ENCODE data around the gene MCF2L. TPM values are rescaled to one million over a fixed set of nuclear protein-coding genes. Genes with fewer than 3 reads are reported as not detected.

The MCF2L gene
- total and polyA plus RNA-seq, 9 of the 15 experiments (the other 6 are each of a cell fraction or from before 2014, with no cell fraction given): 0.05 to 0.25 (median 0.18) TPM; not detected in 5

DNA sequence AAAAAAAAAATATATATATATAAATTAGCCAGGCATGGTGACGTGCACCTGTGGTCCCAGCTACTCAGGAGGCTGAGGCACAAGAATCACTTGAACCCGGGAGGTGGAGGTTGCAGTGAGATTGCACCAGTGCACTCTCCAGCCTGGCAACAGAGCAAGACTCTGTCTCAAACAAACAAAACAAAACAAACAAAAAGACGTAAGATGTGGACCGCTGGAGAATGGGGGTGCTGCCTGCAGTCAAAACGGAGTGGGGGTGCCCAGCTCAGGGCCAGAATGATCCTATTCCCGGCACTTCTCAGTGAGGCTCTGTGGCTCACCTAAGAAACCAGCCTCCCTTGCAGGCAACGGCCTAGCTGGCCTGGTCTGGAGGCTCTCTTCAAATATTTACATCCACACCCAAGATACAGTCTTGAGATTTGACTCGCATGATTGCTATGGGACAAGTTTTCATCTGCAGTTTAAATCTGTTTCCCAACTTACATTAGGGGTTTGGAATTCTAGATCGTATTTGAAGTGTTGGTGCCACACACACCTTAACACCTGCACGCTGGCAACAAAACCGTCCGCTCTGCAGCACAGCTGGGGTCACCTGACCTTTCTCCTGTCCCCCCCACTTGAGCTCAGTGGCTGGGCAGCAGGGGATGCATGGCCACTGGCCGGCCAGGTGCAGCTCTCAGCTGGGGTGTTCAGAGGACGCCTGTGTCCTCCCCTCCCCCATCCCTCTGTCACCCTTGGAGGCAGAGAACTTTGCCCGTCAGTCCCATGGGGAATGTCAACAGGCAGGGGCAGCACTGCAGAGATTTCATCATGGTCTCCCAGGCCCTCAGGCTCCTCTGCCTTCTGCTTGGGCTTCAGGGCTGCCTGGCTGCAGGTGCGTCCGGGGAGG, 136.3 kb downstream of the MCF2L start, which contains the start of gene F7:
F7 (plus strand) TSS at position 760 of the 889 bp plus-strand sequence; CDS start at position 811, 51 bp downstream.
- Histone ChIP-seq H3K27me3 (ENCODE audit: control insufficient read depth in 2 of 2, insufficient read depth in 2 of 2, low read length in 2 of 2) (peaks cover 3 to 30% of the 10 kb centered on the region in 2 experiments; a peak in 4 of 5 replicates), H2AFZ (ENCODE audit: low read depth, low read length) (no peak within 1 kb of the TSS), H3K4me3 (no peak within 1 kb of the TSS), H3K79me2 (ENCODE audit: control insufficient read depth, insufficient read depth, low read length) (no peaks in the 10 kb centered on the region), H3K9me1 (ENCODE audit: control insufficient read depth, insufficient read depth, low read length) (no peaks in the 10 kb centered on the region), H3K4me1 (replicated peaks in 1 of 2; ENCODE audit: control insufficient read depth in 2 of 2, insufficient read depth in 2 of 2, low read length in 2 of 2) (peaks cover 0 to 10% of the 10 kb centered on the region in 2 experiments; a peak in 2 of 5 replicates), H3K9me3 (replicated peaks; ENCODE audit: control insufficient read depth, insufficient read depth, low read depth, low read length) (no peaks in the 10 kb centered on the region), H3K4me2 (ENCODE audit: insufficient read depth, low read length) (no peak within 1 kb of the TSS), H3K27ac (ENCODE audit: extremely low read depth, low read depth, low read length) (no peak within 1 kb of the TSS), H3K36me3 (ENCODE audit: control insufficient read depth, insufficient read depth, low read length) (no peaks in the 10 kb centered on the region), H3K9ac (ENCODE audit: insufficient read depth in 1 of 2, low read depth in 2 of 2, low read length in 2 of 2) (no peak within 1 kb of the TSS), H4K20me1 (replicated peaks; ENCODE audit: control insufficient read depth, insufficient read depth, low read length) (0 out of 2 replicates have a peak, but pooled peaks cover 7% of the 10 kb centered on the region)
- intact Hi-C loops (cut with micrococcal nuclease): no loop called here
- BruUV-seq (replicated peaks): no TSS peak
- TF ChIP-seq KLF1 (tag; IDR thresholded peaks at IDR 0.05): peak; percentile 76
- TF ChIP-seq CCNT2 (IDR thresholded peaks at IDR 0.05; ENCODE audit: borderline replicate concordance, extremely low read depth, insufficient read length, low read depth, low read length): no peak
- 12% methylated on average over 16 of the region's 17 CpGs for WGBS (ENCODE audit: insufficient coverage, low coverage, missing lambda C conversion rate)
- in situ Hi-C loops (cut with MboI): no loop called here
- ATAC-seq: peak; percentile 53; the same call in 2 of the 3 replicates
- POLR2A ChIA-PET: interaction anchor here (0.7 kb wide), 1 partner anchor 12 kb away, joined by 3 read pairs; no protein-coding TSS in a partner anchor
- CTCF ChIA-PET (ENCODE audit: low intra/inter-chr PET ratio): no interaction called here
- no peak for DNase-seq (ENCODE audit: extremely low read depth in 1 of 4, low spot score in 3 of 4)
- no peak for FAIRE-seq

DNA sequence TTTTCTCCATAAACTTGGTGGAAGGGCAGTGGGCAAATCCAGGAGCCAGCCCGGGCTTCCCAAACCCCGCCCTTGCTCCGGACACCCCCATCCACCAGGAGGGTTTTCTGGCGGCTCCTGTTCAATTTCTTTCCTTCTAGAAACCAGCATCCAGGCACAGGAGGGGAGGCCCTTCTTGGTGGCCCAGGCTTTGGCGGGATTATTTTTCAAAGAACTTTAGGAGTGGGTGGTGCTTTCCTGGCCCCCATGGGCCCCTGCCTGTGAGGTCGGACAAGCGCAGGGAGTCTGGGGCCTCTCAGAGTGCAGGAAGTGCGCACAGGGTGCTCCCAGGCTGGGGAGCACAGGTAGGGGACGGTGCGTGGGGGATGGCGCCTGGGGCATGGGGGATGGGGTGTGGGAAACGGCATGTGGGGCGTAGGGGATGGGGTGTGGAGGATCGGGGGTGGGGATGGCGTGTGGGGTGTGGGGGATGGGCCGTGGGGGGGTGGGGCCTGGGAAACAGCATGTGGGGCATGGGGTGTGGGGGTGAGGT, 137.0 kb downstream of the MCF2L start:
- Histone ChIP-seq H2AFZ (ENCODE audit: low read depth, low read length) (no peak overlapping the region), H3K4me2 (ENCODE audit: insufficient read depth, low read length) (no peak overlapping the region), H3K4me1 (replicated peaks in 1 of 2; ENCODE audit: control insufficient read depth in 2 of 2, insufficient read depth in 2 of 2, low read length in 2 of 2) (peaks cover 0 to 10% of the 10 kb centered on the region in 2 experiments; a peak in 2 of 5 replicates), H3K79me2 (ENCODE audit: control insufficient read depth, insufficient read depth, low read length) (no peaks in the 10 kb centered on the region), H3K27me3 (ENCODE audit: control insufficient read depth in 2 of 2, insufficient read depth in 2 of 2, low read length in 2 of 2) (peaks cover 3 to 30% of the 10 kb centered on the region in 2 experiments; a peak in 4 of 5 replicates), H3K9me1 (ENCODE audit: control insufficient read depth, insufficient read depth, low read length) (no peaks in the 10 kb centered on the region), H4K20me1 (replicated peaks; ENCODE audit: control insufficient read depth, insufficient read depth, low read length) (0 out of 2 replicates have a peak, but pooled peaks cover 7% of the 10 kb centered on the region), H3K36me3 (ENCODE audit: control insufficient read depth, insufficient read depth, low read length) (no peaks in the 10 kb centered on the region), H3K9ac (ENCODE audit: insufficient read depth in 1 of 2, low read depth in 2 of 2, low read length in 2 of 2) (no peak overlapping the region), H3K9me3 (replicated peaks; ENCODE audit: control insufficient read depth, insufficient read depth, low read depth, low read length) (no peaks in the 10 kb centered on the region), H3K27ac (ENCODE audit: extremely low read depth, low read depth, low read length) (no peak overlapping the region), H3K4me3 (no peak overlapping the region)
- POLR2A ChIA-PET: no interaction called here
- CTCF ChIA-PET (ENCODE audit: low intra/inter-chr PET ratio): no interaction called here
- DNase-seq (ENCODE audit: extremely low read depth in 1 of 4, low spot score in 3 of 4) (no peak), ATAC-seq (no peak), FAIRE-seq (no peak)
- in situ Hi-C loops (cut with MboI): no loop called here
- TF ChIP-seq, protein P1, sequence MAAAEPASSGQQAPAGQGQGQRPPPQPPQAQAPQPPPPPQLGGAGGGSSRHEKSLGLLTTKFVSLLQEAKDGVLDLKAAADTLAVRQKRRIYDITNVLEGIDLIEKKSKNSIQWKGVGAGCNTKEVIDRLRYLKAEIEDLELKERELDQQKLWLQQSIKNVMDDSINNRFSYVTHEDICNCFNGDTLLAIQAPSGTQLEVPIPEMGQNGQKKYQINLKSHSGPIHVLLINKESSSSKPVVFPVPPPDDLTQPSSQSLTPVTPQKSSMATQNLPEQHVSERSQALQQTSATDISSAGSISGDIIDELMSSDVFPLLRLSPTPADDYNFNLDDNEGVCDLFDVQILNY (CRISPR knock-in tag; IDR thresholded peaks at IDR 0.05): no peak
- no peak for TF ChIP-seq ZNF778 (CRISPR knock-in tag; IDR thresholded peaks at IDR 0.05)
- 0% methylated on average over 7 of the region's 16 CpGs for WGBS (ENCODE audit: insufficient coverage, low coverage, missing lambda C conversion rate)
- no TSS peak for BruUV-seq (replicated peaks)
- intact Hi-C loops (cut with micrococcal nuclease): no loop called here

All from K562 (cell line).